H1 (cell line): ENCODE results near the gene RNASET2. TPM values are rescaled to one million over a fixed set of nuclear protein-coding genes. Genes with fewer than 3 reads are reported as not detected.

Experiments used
- CTCF ChIA-PET: fragments of 300-600 bp; sonication (Branson Sonifier 250); formaldehyde crosslinking; loops from one replicate; lab custom pipeline; 2021; ENCODE audit not compliant: partially characterized antibody; lab: Charles Lee
- POLR2A ChIA-PET: fragments of 300-600 bp; sonication (Branson Sonifier 250); formaldehyde crosslinking; loops from one replicate; lab custom pipeline; 2021; ENCODE audit warnings: inconsistent platforms; ENCODE audit not compliant: partially characterized antibody; lab: Charles Lee
- DNase-seq, 2 experiments: peaks; one replicate each; pipeline versions ENCODE4 v3.0.0 to v3.0.0-alpha.2; 2010 to 2022; ENCODE audit warnings: low spot score in 2 of 2, low read depth in 1 of 2, mixed read lengths in 1 of 2
- FAIRE-seq: peaks from 2 replicates; lab custom pipeline; 2011; peaks lifted over from hg19 to GRCh38; lab: Jason Lieb, UNC
- H2AFZ ChIP-seq: 2 replicates; pipeline ENCODE4 v1.8.1; 2012; ENCODE audit warnings: low read length, inconsistent platforms
- H2AK5ac ChIP-seq: 2 replicates; pipeline ENCODE4 v1.6.1; 2013; ENCODE audit warnings: low read depth, low read length
- H2BK120ac ChIP-seq: replicated peaks from 2 replicates; pipeline ENCODE3; 2013; ENCODE audit warnings: low read depth, low read length, inconsistent platforms
- H2BK12ac ChIP-seq: 2 replicates; pipeline ENCODE4 v1.6.1; 2013; ENCODE audit warnings: low read depth, low read length
- H2BK15ac ChIP-seq: 2 replicates; pipeline ENCODE4 v1.6.1; 2013; ENCODE audit warnings: low read length
- H2BK20ac ChIP-seq: 2 replicates; pipeline ENCODE4 v1.6.1; 2013; ENCODE audit warnings: low read length
- H2BK5ac ChIP-seq: 2 replicates; pipeline ENCODE4 v1.6.1; 2013; ENCODE audit warnings: low read depth, low read length
- H3K14ac ChIP-seq: 2 replicates; pipeline ENCODE4 v1.6.1; 2013; ENCODE audit warnings: inconsistent platforms; ENCODE audit not compliant: insufficient read length
- H3K18ac ChIP-seq: 2 replicates; pipeline ENCODE4 v1.6.1; 2013; ENCODE audit warnings: low read length; ENCODE audit errors: extremely low read depth
- H3K23ac ChIP-seq: 2 replicates; pipeline ENCODE4 v1.6.1; 2013; ENCODE audit warnings: inconsistent platforms; ENCODE audit not compliant: insufficient read length
- H3K23me2 ChIP-seq: 2 replicates; pipeline ENCODE4 v1.6.1; 2013; ENCODE audit warnings: low read depth, low read length
- H3K27ac ChIP-seq: 2 replicates; pipeline ENCODE4 v1.6.1; 2011; ENCODE audit warnings: low read depth, low read length, inconsistent platforms
- H3K27me3 ChIP-seq, 4 experiments: replicated peaks in 1 of 4; 1 replicate in 1 of 4; 2 replicates in 3 of 4; pipeline versions ENCODE4 v1.6.1 to v1.8.1; 2011 to 2013; ENCODE audit warnings: low read length in 3 of 4, mild to moderate bottlenecking in 3 of 4, inconsistent platforms in 2 of 4, mixed read lengths in 2 of 4, moderate library complexity in 1 of 4; ENCODE audit not compliant: control insufficient read depth in 3 of 4, insufficient read depth in 3 of 4; ENCODE audit errors: extremely low read depth in 1 of 4
- H3K36me3 ChIP-seq, 4 experiments: 2 replicates each; pipeline versions ENCODE4 v1.6.1 to v1.8.1; 2011 to 2013; ENCODE audit warnings: mild to moderate bottlenecking in 4 of 4, low read length in 3 of 4, moderate library complexity in 2 of 4, control low read depth in 1 of 4, inconsistent platforms in 1 of 4; ENCODE audit not compliant: insufficient read depth in 4 of 4, control insufficient read depth in 2 of 4
- H3K4ac ChIP-seq: replicated peaks from 2 replicates; pipeline ENCODE3; 2013; ENCODE audit warnings: low read length, low read depth, mixed read lengths, inconsistent platforms; ENCODE audit not compliant: insufficient read length
- H3K4me1 ChIP-seq, 4 experiments: replicated peaks in 1 of 4; 1 replicate in 1 of 4; 2 replicates in 3 of 4; pipeline versions ENCODE4 v1.6.1 to v1.8.1; 2011 to 2013; ENCODE audit warnings: low read length in 3 of 4, inconsistent platforms in 2 of 4, mixed read lengths in 1 of 4; ENCODE audit not compliant: insufficient read depth in 4 of 4, control insufficient read depth in 3 of 4
- H3K4me2 ChIP-seq, 2 experiments: 2 replicates each; pipeline versions ENCODE4 v1.6.1 to v1.8.1; 2011 to 2013; ENCODE audit warnings: low read depth in 2 of 2, low read length in 2 of 2, control low read depth in 1 of 2, inconsistent platforms in 1 of 2, mild to moderate bottlenecking in 1 of 2; ENCODE audit not compliant: insufficient read depth in 1 of 2
- H3K4me3 ChIP-seq, 4 experiments: fragments of 200-600, 300-600 bp in 1 of 4; sonication (generic), shearing (Covaris generic), sonication (Bioruptor Twin) in 1 of 4; 2 replicates each; pipeline versions ENCODE4 v1.5.1 to v1.8.1; 2011 to 2016; ENCODE audit warnings: low read length in 4 of 4, low read depth in 3 of 4, control low read depth in 2 of 4, inconsistent platforms in 2 of 4, mild to moderate bottlenecking in 2 of 4, mixed read lengths in 1 of 4, moderate library complexity in 1 of 4; ENCODE audit not compliant: insufficient read depth in 2 of 4; ENCODE audit errors: extremely low read depth in 1 of 4
- H3K56ac ChIP-seq: replicated peaks from 2 replicates; pipeline ENCODE3; 2013; ENCODE audit warnings: low read depth, mild to moderate bottlenecking, mixed read lengths, low read length, inconsistent platforms; ENCODE audit not compliant: insufficient read length
- H3K79me1 ChIP-seq: 2 replicates; pipeline ENCODE4 v1.6.1; 2013; ENCODE audit warnings: low read depth, low read length, control low read depth
- H3K79me2 ChIP-seq, 2 experiments: 2 replicates each; pipeline versions ENCODE4 v1.6.1 to v1.8.1; 2012 to 2013; ENCODE audit warnings: low read length in 2 of 2, mild to moderate bottlenecking in 2 of 2, inconsistent platforms in 1 of 2; ENCODE audit not compliant: insufficient read depth in 2 of 2, control insufficient read depth in 1 of 2
- H3K9ac ChIP-seq, 4 experiments: replicated peaks in 1 of 4; 1 replicate in 1 of 4; 2 replicates in 3 of 4; pipeline versions ENCODE4 v1.6.1 to v1.8.1; 2011 to 2013; ENCODE audit warnings: low read depth in 3 of 4, low read length in 3 of 4, control low read depth in 2 of 4, mild to moderate bottlenecking in 2 of 4, moderate library complexity in 2 of 4, inconsistent platforms in 1 of 4; ENCODE audit errors: extremely low read depth in 1 of 4
- H3K9me3 ChIP-seq, 2 experiments: 2 replicates each; pipeline versions ENCODE4 v1.6.1 to v1.8.1; 2012 to 2013; ENCODE audit warnings: mild to moderate bottlenecking in 2 of 2, moderate library complexity in 2 of 2, control low read depth in 1 of 2, inconsistent platforms in 1 of 2, low read depth in 1 of 2, low read length in 1 of 2, mixed read lengths in 1 of 2; ENCODE audit not compliant: insufficient read depth in 2 of 2
- H4K20me1 ChIP-seq, 2 experiments: replicated peaks in 1 of 2; 2 replicates each; pipeline versions ENCODE3 to v1.8.1; 2011 to 2013; ENCODE audit warnings: inconsistent platforms in 2 of 2, low read length in 2 of 2, mild to moderate bottlenecking in 1 of 2; ENCODE audit not compliant: insufficient read depth in 2 of 2, control insufficient read depth in 1 of 2
- H4K5ac ChIP-seq: 2 replicates; pipeline ENCODE4 v1.6.1; 2013; ENCODE audit warnings: low read length, low read depth, mixed read lengths, inconsistent platforms; ENCODE audit not compliant: insufficient read length
- H4K8ac ChIP-seq: 2 replicates; pipeline ENCODE4 v1.8.0; 2013; ENCODE audit warnings: mild to moderate bottlenecking, moderate library complexity, low read length, inconsistent platforms; ENCODE audit not compliant: insufficient read depth; ENCODE audit errors: extremely low read depth
- H4K91ac ChIP-seq: replicated peaks from 2 replicates; pipeline ENCODE3; 2013; ENCODE audit warnings: low read length, mixed read lengths, inconsistent platforms; ENCODE audit not compliant: insufficient read length
- CTCF ChIP-seq, 3 experiments: IDR thresholded peaks; 1 replicate in 2 of 3; 2 replicates in 1 of 3; pipeline versions ENCODE4 v1.5.1 to v1.6.1; 2011; ENCODE audit warnings: low read length in 3 of 3, mild to moderate bottlenecking in 3 of 3, inconsistent platforms in 2 of 3, low read depth in 1 of 3, moderate library complexity in 1 of 3; ENCODE audit not compliant: insufficient read depth in 1 of 3; ENCODE audit errors: control extremely low read depth in 1 of 3
- KDM4A ChIP-seq: IDR thresholded peaks from one replicate; pipeline ENCODE4 v1.7.1; 2012; ENCODE audit warnings: low read depth, mild to moderate bottlenecking, moderate library complexity, low read length, inconsistent platforms; ENCODE audit not compliant: severe bottlenecking
- TBP ChIP-seq: IDR thresholded peaks from 2 replicates; pipeline ENCODE4 v1.6.1; 2011; ENCODE audit warnings: low read depth, low read length, improper control_type of control experiment
- WGBS, 2 experiments: shearing (Covaris generic) in 1 of 2; methylation state at CpG; one replicate each; pipeline versions ENCODE4 v1.1.6 to v1.1.7; 2013 to 2015; ENCODE audit warnings: low lambda C conversion rate in 2 of 2, mixed read lengths in 2 of 2, inconsistent platforms in 1 of 2, low coverage in 1 of 2, missing lambda C conversion rate in 1 of 2; ENCODE audit not compliant: insufficient replicate concordance in 2 of 2, insufficient coverage in 1 of 2, insufficient read length in 1 of 2; ENCODE audit errors: extremely low coverage in 1 of 2, missing lambda C conversion rate in 1 of 2; 5-methylcytosine and 5-hydroxymethylcytosine counted together
- polyA plus RNA-seq, 7 experiments: library from polyadenylated mRNA; depleted of rRNA in 3 of 7; stranded (reverse) in 5 of 7; unstranded in 2 of 7; fragments of >200 nt in 5 of 7; fragments of 200-250 nt in 2 of 7; gene quantifications; 1 replicate in 5 of 7; 2 replicates in 1 of 7; 4 replicates in 1 of 7; pipeline versions ENCODE4 v1.2.1 to v1.2.3, GENCODE V29; 2011 to 2013; ENCODE audit warnings: missing spikeins in 2 of 7, mixed read lengths in 2 of 7
- total RNA-seq: library from RNA; stranded (reverse); fragmentation: NEBNext Ultra II Directional; extraction: Animal tissue kit (Norgen Biotek cat#: 25700); gene quantifications from 2 replicates; pipeline ENCODE4 v1.2.1, GENCODE V29; 2021

RNASET2 gene
- total and polyA plus RNA-seq, 2 of the 8 experiments (the other 6 are each of a cell fraction or from before 2014, with no cell fraction given) = 15.7 to 22.9 TPM

GRCh38 chr6:166999884-167000253, 43.5 kb upstream of the RNASET2 start:
- H3K4me1 ChIP-seq = peaks cover 0 to 8% (median 4%) of the 10 kb centered on the region in 4 experiments; a peak in 5 of 7 replicates
- no peaks in the 10 kb centered on the region for H3K9me3 ChIP-seq
- CTCF ChIA-PET = interaction anchor here (0.7 to 2.5 kb wide), 7 partner anchors 10 to 225 kb away, joined by 3 to 13 read pairs (median 3); no protein-coding TSS in a partner anchor
- H2BK120ac ChIP-seq = no peak overlapping the region
- peak overlapping the region; percentile 67 to 83 for H3K4me2 ChIP-seq
- H3K18ac ChIP-seq = no peak overlapping the region; the same call in 1 of the 2 replicates
- DNase-seq (no peak), FAIRE-seq (no peak)
- H2BK5ac ChIP-seq = peak overlapping the region; percentile 84; the same call in 1 of the 2 replicates
- H3K4ac ChIP-seq = no peak overlapping the region
- H2BK15ac ChIP-seq = no peak overlapping the region
- peaks cover 4 to 70% of the 10 kb centered on the region in 2 experiments for H3K79me2 ChIP-seq
- 8% methylated on average over 10 of the region's 10 CpGs; no CpG with 5 or more reads in 1 of the 2 experiments for WGBS, 2 experiments
- H3K23ac ChIP-seq = no peak overlapping the region
- H3K36me3 ChIP-seq = peaks cover 2 to 41% (median 11%) of the 10 kb centered on the region in 4 experiments; a peak in 5 of 8 replicates
- peak overlapping the region; percentile 5 for H3K56ac ChIP-seq
- peaks cover 6 to 8% of the 10 kb centered on the region in 2 experiments for H4K20me1 ChIP-seq
- no peak overlapping the region for H2AFZ ChIP-seq
- peak overlapping the region; percentile 80 to 90 (median 85) for H3K4me3 ChIP-seq
- no peak overlapping the region for H4K91ac ChIP-seq
- TF ChIP-seq KDM4A (no peak), CTCF (IDR thresholded peaks at IDR 0.05; ENCODE audit: control extremely low read depth in 1 of 3, insufficient read depth in 1 of 3, low read depth in 1 of 3, low read length in 3 of 3) (no peak), TBP (no peak)
- peak overlapping the region; percentile 12 for H4K5ac ChIP-seq
- H3K14ac ChIP-seq = no peak overlapping the region
- no peak overlapping the region for H2BK20ac ChIP-seq
- H4K8ac ChIP-seq = no peak overlapping the region
- no peak overlapping the region for H2AK5ac ChIP-seq
- POLR2A ChIA-PET = interaction anchor here (0.6 to 2.9 kb wide), 11 partner anchors 9 to 374 kb away, joined by 3 to 11 read pairs (median 4); partner anchors contain the start of gene RNASET2
- H2BK12ac ChIP-seq = no peak overlapping the region
- peak overlapping the region; percentile 68; the same call in 1 of the 2 replicates for H3K27ac ChIP-seq
- peaks cover 6% of the 10 kb centered on the region; the same call in 1 of the 2 replicates for H3K23me2 ChIP-seq
- H3K27me3 ChIP-seq = no peaks in the 10 kb centered on the region
- H3K9ac ChIP-seq = peak overlapping the region; percentile 84 to 89 (median 86)
- H3K79me1 ChIP-seq = peaks cover 13% of the 10 kb centered on the region
